SU-DHL-6 (cell line): ENCODE results near the gene PRCC.

ENCODE experiments used
- H2AFZ ChIP-seq: fragments of 200-600 bp; sonication (generic); 2 replicates; pipeline ENCODE4 v1.6.1; 2014; ENCODE audit warnings: low read depth, mild to moderate bottlenecking, moderate library complexity, mixed read lengths, antibody characterized with exemption, low read length; ENCODE audit not compliant: severe bottlenecking
- H3F3A ChIP-seq: fragments of 200-600 bp; shearing (Covaris generic); 2 replicates; pipeline ENCODE4 v1.6.0; 2016; ENCODE audit warnings: antibody characterized with exemption, mild to moderate bottlenecking; ENCODE audit not compliant: insufficient read depth
- H3K27ac ChIP-seq: fragments of 200-600 bp; sonication (generic); 2 replicates; pipeline ENCODE4 v1.5.1; 2016; ENCODE audit warnings: low read depth, mild to moderate bottlenecking, low read length, moderate library complexity, mixed read lengths
- H3K27me3 ChIP-seq: fragments of 200-600 bp; sonication (generic), shearing (Covaris generic); 2 replicates; pipeline ENCODE4 v1.6.0; 2014; ENCODE audit warnings: mild to moderate bottlenecking, low read length
- H3K36me3 ChIP-seq: fragments of 200-600 bp; sonication (generic); 2 replicates; pipeline ENCODE4 v1.6.1; 2014; ENCODE audit warnings: mild to moderate bottlenecking, low read length, mixed read lengths
- H3K4me2 ChIP-seq: fragments of 300-600, 200-600 bp; shearing (Covaris generic), sonication (generic); 2 replicates; pipeline ENCODE4 v1.6.0; 2014; ENCODE audit warnings: low read length, low read depth, mild to moderate bottlenecking; ENCODE audit not compliant: poor library complexity, severe bottlenecking
- H3K4me3 ChIP-seq: fragments of 200-600 bp; sonication (generic); 2 replicates; pipeline ENCODE4 v1.5.1; 2014; ENCODE audit warnings: antibody characterized with exemption, low read length, mild to moderate bottlenecking, mixed read lengths; ENCODE audit not compliant: insufficient read depth, poor library complexity, severe bottlenecking
- H3K79me2 ChIP-seq: fragments of 200-600 bp; sonication (generic); 2 replicates; pipeline ENCODE4 v1.6.1; 2014; ENCODE audit warnings: mild to moderate bottlenecking, low read length, moderate library complexity; ENCODE audit not compliant: insufficient read depth
- H3K9ac ChIP-seq: fragments of 200-600 bp; sonication (generic); 2 replicates; pipeline ENCODE4 v1.7.0; 2014; ENCODE audit warnings: mild to moderate bottlenecking, low read length
- H3K9me2 ChIP-seq: fragments of 200-600 bp; sonication (generic); replicated peaks from 2 replicates; pipeline ENCODE4 v1.6.1; 2014; ENCODE audit warnings: low read length; ENCODE audit not compliant: insufficient read depth
- H3K9me3 ChIP-seq: fragments of 200-600 bp; sonication (generic); 2 replicates; pipeline ENCODE4 v1.6.1; 2014; ENCODE audit warnings: low read length, mixed read lengths; ENCODE audit not compliant: insufficient read depth
- H4K20me1 ChIP-seq: fragments of 200-600 bp; sonication (generic); 2 replicates; pipeline ENCODE4 v1.6.1; 2014; ENCODE audit warnings: low read depth, mild to moderate bottlenecking, antibody characterized with exemption, low read length, moderate library complexity, mixed read lengths
- EZH2phosphoT487 ChIP-seq: fragments of 200-600 bp; sonication (generic), shearing (Covaris generic); conservative IDR thresholded peaks from 2 replicates; pipeline ENCODE4 v1.6.1; 2018; ENCODE audit warnings: mild to moderate bottlenecking, antibody characterized with exemption, low read length, moderate library complexity, mixed read lengths
- TF ChIP-seq, protein P1 (sequence below): fragments of 200-600 bp; sonication (generic); IDR thresholded peaks from one replicate; pipeline ENCODE4 v1.5.1; 2017; ENCODE audit warnings: antibody characterized with exemption, mild to moderate bottlenecking, low read length, moderate library complexity; ENCODE audit not compliant: insufficient read depth, poor library complexity, severe bottlenecking

The PRCC gene

DNA sequence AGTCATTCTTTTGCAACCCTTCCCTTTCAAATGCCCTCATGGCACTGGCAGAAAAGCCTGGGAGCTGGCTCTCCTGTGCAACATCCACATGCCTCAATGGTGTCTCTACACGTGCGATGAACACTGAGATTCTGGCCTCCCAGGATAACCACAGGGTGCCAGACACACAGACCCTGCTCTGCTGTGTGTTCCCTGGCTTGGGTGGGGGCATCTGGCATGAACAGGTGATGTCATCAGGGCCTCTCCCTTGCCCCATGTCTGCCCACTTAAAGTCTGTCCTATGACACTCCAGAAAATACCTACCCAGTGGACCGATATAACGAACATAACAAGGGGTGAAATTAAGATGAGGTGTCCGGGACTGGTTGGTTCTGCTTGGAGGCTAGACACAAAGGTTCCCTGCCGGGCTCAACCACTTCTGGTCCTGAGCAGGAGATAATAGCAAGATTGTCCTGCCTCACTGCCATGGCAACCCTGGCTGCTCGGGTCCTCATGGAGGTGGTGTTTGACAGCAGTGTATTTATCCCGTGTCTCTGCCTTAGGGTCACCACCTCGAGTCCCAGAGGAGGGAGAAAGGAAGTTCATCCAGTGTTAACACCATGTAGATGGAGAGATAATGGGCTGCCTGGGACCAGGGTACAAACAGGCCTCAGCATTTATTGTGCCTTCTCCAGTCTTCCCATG, 72.2 kb downstream of the PRCC start:
- Histone ChIP-seq H3F3A (no peaks in the 10 kb centered on the region), H3K9ac (no peak overlapping the region), H2AFZ (no peak overlapping the region), H3K4me2 (no peak overlapping the region), H3K9me2 (no peaks in the 10 kb centered on the region), H3K9me3 (no peaks in the 10 kb centered on the region), H4K20me1 (no peaks in the 10 kb centered on the region), H3K36me3 (no peaks in the 10 kb centered on the region), H3K4me3 (no peak overlapping the region), H3K27me3 (no peaks in the 10 kb centered on the region), H3K79me2 (no peaks in the 10 kb centered on the region), H3K27ac (no peak overlapping the region)
- TF ChIP-seq, protein P1, sequence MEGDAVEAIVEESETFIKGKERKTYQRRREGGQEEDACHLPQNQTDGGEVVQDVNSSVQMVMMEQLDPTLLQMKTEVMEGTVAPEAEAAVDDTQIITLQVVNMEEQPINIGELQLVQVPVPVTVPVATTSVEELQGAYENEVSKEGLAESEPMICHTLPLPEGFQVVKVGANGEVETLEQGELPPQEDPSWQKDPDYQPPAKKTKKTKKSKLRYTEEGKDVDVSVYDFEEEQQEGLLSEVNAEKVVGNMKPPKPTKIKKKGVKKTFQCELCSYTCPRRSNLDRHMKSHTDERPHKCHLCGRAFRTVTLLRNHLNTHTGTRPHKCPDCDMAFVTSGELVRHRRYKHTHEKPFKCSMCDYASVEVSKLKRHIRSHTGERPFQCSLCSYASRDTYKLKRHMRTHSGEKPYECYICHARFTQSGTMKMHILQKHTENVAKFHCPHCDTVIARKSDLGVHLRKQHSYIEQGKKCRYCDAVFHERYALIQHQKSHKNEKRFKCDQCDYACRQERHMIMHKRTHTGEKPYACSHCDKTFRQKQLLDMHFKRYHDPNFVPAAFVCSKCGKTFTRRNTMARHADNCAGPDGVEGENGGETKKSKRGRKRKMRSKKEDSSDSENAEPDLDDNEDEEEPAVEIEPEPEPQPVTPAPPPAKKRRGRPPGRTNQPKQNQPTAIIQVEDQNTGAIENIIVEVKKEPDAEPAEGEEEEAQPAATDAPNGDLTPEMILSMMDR: no peak
- TF ChIP-seq EZH2phosphoT487: no peak

DNA sequence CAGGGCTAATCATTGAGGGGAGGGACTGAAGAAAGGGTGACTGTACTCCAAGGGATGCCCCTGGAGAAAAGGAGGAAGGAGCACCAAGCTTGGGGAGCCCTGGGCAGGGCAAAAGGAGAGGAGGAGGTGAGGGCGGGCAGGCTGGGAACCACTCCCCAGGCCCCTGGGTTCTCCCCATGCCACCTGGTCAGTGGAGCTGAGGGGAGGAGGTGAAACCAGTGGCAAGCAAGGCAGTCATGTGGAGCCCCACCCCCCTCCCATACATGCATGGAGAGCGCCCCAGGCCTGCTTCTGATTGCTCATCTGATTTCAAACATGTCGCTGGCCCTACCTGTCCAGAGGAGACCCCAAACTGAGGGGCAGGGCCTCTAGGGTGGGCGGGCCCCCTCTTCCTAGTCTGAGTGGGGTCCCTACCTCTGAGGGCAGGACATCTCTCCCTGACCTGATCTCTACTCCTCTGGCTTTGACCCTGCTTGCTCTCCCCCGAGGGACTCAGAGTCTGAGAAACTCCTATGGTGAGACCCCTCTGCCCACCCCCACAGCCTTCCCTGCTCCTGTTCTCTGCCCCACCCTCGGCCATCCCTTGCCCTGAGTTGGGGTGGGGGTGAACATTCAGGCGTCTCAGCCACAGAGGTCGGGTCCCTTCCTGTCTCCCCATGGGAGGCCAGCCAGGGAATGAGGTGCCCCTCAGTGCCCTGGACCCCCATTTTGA, 73.0 kb downstream of the PRCC start:
- no peak for TF ChIP-seq EZH2phosphoT487
- TF ChIP-seq, protein P1: no peak
- H3K9ac ChIP-seq: no peak overlapping the region
- no peaks in the 10 kb centered on the region for H3K36me3 ChIP-seq
- no peak overlapping the region for H3K4me2 ChIP-seq
- H3K27me3 ChIP-seq: no peaks in the 10 kb centered on the region
- H3K9me2 ChIP-seq: no peaks in the 10 kb centered on the region
- no peak overlapping the region for H3K27ac ChIP-seq
- no peak overlapping the region for H3K4me3 ChIP-seq
- H4K20me1 ChIP-seq: no peaks in the 10 kb centered on the region
- no peaks in the 10 kb centered on the region for H3F3A ChIP-seq
- no peak overlapping the region for H2AFZ ChIP-seq
- H3K9me3 ChIP-seq: no peaks in the 10 kb centered on the region
- no peaks in the 10 kb centered on the region for H3K79me2 ChIP-seq

- no peak overlapping the region for H2AFZ ChIP-seq
- H3K27me3 ChIP-seq: no peaks in the 10 kb centered on the region
- no peaks in the 10 kb centered on the region for H3K9me2 ChIP-seq
- H3K4me2 ChIP-seq: no peak overlapping the region
- no peaks in the 10 kb centered on the region for H3K9me3 ChIP-seq
- H4K20me1 ChIP-seq: no peaks in the 10 kb centered on the region
- no peak overlapping the region for H3K4me3 ChIP-seq
- H3K9ac ChIP-seq: no peak overlapping the region
- no peaks in the 10 kb centered on the region for H3K36me3 ChIP-seq
- no peaks in the 10 kb centered on the region for H3F3A ChIP-seq
- no peak for TF ChIP-seq EZH2phosphoT487
- TF ChIP-seq, protein P1: no peak
- H3K79me2 ChIP-seq: no peaks in the 10 kb centered on the region
- H3K27ac ChIP-seq: no peak overlapping the region
Observed at GRCh38 chr1:156840898-156841279, 73.6 kb downstream of the PRCC start.
